ENCODE results near the gene FYB2. TPM values are rescaled to one million over a fixed set of nuclear protein-coding genes. Genes with fewer than 3 reads are reported as not detected.

The FYB2 gene
- total RNA-seq: not detected

- Mint-ChIP-seq H3K4me1 (ENCODE audit: low read depth) (no peaks in the 10 kb centered on the region), H3K27me3 (ENCODE audit: low read depth) (peaks cover 4% of the 10 kb centered on the region), H3K4me3 (no peak within 1 kb of the TSS), H3K36me3 (ENCODE audit: low read depth) (no peaks in the 10 kb centered on the region), H3K9me3 (ENCODE audit: insufficient read depth) (no peaks in the 10 kb centered on the region), H3K27ac (no peak within 1 kb of the TSS)
- no peak for ATAC-seq
- POLR2A ChIA-PET: no interaction called here
- CTCF ChIA-PET: no interaction called here
- no peak for DNase-seq
These were observed at the start of gene FYB2 for GRCh38 chr1:56819387-56819899. Gene FYB2 (minus strand): TSS chr1:56819404. CDS start chr1:56819290, 114 bp downstream.

GRCh38 chr1:56868761-56869160 lies 49.6 kb upstream of the FYB2 start:
- Mint-ChIP-seq H3K4me1 (ENCODE audit: low read depth) (no peaks in the 10 kb centered on the region), H3K36me3 (ENCODE audit: low read depth) (no peaks in the 10 kb centered on the region), H3K9me3 (ENCODE audit: insufficient read depth) (no peaks in the 10 kb centered on the region), H3K27ac (no peak overlapping the region), H3K27me3 (ENCODE audit: low read depth) (no peaks in the 10 kb centered on the region), H3K4me3 (no peak overlapping the region)
- no peak for ATAC-seq
- ChIA-PET POLR2A (no interaction called here), CTCF (no interaction called here)
- DNase-seq: no peak

- ChIA-PET POLR2A (no interaction called here), CTCF (no interaction called here)
- no peaks in the 10 kb centered on the region for H3K9me3 Mint-ChIP-seq (ENCODE audit: insufficient read depth)
- H3K27ac Mint-ChIP-seq: no peak overlapping the region
- no peak overlapping the region for H3K4me3 Mint-ChIP-seq
- no peaks in the 10 kb centered on the region for H3K27me3 Mint-ChIP-seq (ENCODE audit: low read depth)
- H3K36me3 Mint-ChIP-seq (ENCODE audit: low read depth): no peaks in the 10 kb centered on the region
- H3K4me1 Mint-ChIP-seq (ENCODE audit: low read depth): no peaks in the 10 kb centered on the region
- no peak for ATAC-seq
- DNase-seq: no peak
These were observed 48.3 kb upstream of the FYB2 start for GRCh38 chr1:56867491-56867890.

GRCh38 chr1:56866656-56867055 lies 47.5 kb upstream of the FYB2 start:
- no peaks in the 10 kb centered on the region for H3K9me3 Mint-ChIP-seq (ENCODE audit: insufficient read depth)
- DNase-seq (no peak), ATAC-seq (no peak)
- H3K4me3 Mint-ChIP-seq: no peak overlapping the region
- CTCF ChIA-PET: no interaction called here
- no peaks in the 10 kb centered on the region for H3K27me3 Mint-ChIP-seq (ENCODE audit: low read depth)
- no peaks in the 10 kb centered on the region for H3K4me1 Mint-ChIP-seq (ENCODE audit: low read depth)
- POLR2A ChIA-PET: no interaction called here
- H3K36me3 Mint-ChIP-seq (ENCODE audit: low read depth): no peaks in the 10 kb centered on the region
- H3K27ac Mint-ChIP-seq: no peak overlapping the region

- ATAC-seq: no peak
- Mint-ChIP-seq H3K27ac (no peak overlapping the region), H3K4me3 (no peak overlapping the region), H3K36me3 (ENCODE audit: low read depth) (no peaks in the 10 kb centered on the region), H3K9me3 (ENCODE audit: insufficient read depth) (no peaks in the 10 kb centered on the region), H3K27me3 (ENCODE audit: low read depth) (no peaks in the 10 kb centered on the region), H3K4me1 (ENCODE audit: low read depth) (no peaks in the 10 kb centered on the region)
- POLR2A ChIA-PET: no interaction called here
- no peak for DNase-seq
- CTCF ChIA-PET: no interaction called here
These were observed 45.2 kb upstream of the FYB2 start for GRCh38 chr1:56864430-56864829.

GRCh38 chr1:56863265-56863992 lies 44.2 kb upstream of the FYB2 start:
- no peak for DNase-seq
- ChIA-PET POLR2A (no interaction called here), CTCF (no interaction called here)
- no peak for ATAC-seq
- Mint-ChIP-seq H3K27me3 (ENCODE audit: low read depth) (no peaks in the 10 kb centered on the region), H3K4me3 (no peak overlapping the region), H3K4me1 (ENCODE audit: low read depth) (no peaks in the 10 kb centered on the region), H3K36me3 (ENCODE audit: low read depth) (no peaks in the 10 kb centered on the region), H3K27ac (no peak overlapping the region), H3K9me3 (ENCODE audit: insufficient read depth) (no peaks in the 10 kb centered on the region)

GRCh38 chr1:56859287-56859686 lies 40.1 kb upstream of the FYB2 start:
- H3K9me3 Mint-ChIP-seq (ENCODE audit: insufficient read depth): no peaks in the 10 kb centered on the region
- H3K27ac Mint-ChIP-seq: no peak overlapping the region
- ChIA-PET CTCF (no interaction called here), POLR2A (no interaction called here)
- no peak overlapping the region for H3K4me3 Mint-ChIP-seq
- ATAC-seq (no peak), DNase-seq (no peak)
- H3K4me1 Mint-ChIP-seq (ENCODE audit: low read depth): no peaks in the 10 kb centered on the region
- H3K36me3 Mint-ChIP-seq (ENCODE audit: low read depth): no peaks in the 10 kb centered on the region
- no peaks in the 10 kb centered on the region for H3K27me3 Mint-ChIP-seq (ENCODE audit: low read depth)

GRCh38 chr1:56856186-56856585 lies 37.0 kb upstream of the FYB2 start:
- CTCF ChIA-PET: no interaction called here

GRCh38 chr1:56855190-56855589 lies 36.0 kb upstream of the FYB2 start:
- Mint-ChIP-seq H3K27me3 (ENCODE audit: low read depth) (peaks cover 5% of the 10 kb centered on the region), H3K4me3 (no peak overlapping the region), H3K27ac (no peak overlapping the region), H3K4me1 (ENCODE audit: low read depth) (no peaks in the 10 kb centered on the region), H3K36me3 (ENCODE audit: low read depth) (no peaks in the 10 kb centered on the region), H3K9me3 (ENCODE audit: insufficient read depth) (no peaks in the 10 kb centered on the region)
- ATAC-seq (no peak), DNase-seq (no peak)
- POLR2A ChIA-PET: no interaction called here
- CTCF ChIA-PET: no interaction called here

More at GRCh38 chr1:56856186-56856585, 37.0 kb upstream of the FYB2 start:
- H3K27ac Mint-ChIP-seq: no peak overlapping the region
- POLR2A ChIA-PET: no interaction called here
- peaks cover 5% of the 10 kb centered on the region for H3K27me3 Mint-ChIP-seq (ENCODE audit: low read depth)
- no peaks in the 10 kb centered on the region for H3K4me1 Mint-ChIP-seq (ENCODE audit: low read depth)
- no peaks in the 10 kb centered on the region for H3K9me3 Mint-ChIP-seq (ENCODE audit: insufficient read depth)
- H3K4me3 Mint-ChIP-seq: no peak overlapping the region
- no peak for DNase-seq
- H3K36me3 Mint-ChIP-seq (ENCODE audit: low read depth): no peaks in the 10 kb centered on the region
- ATAC-seq: no peak

- no peak for DNase-seq
- no peak within 1 kb of the TSS for H3K27ac Mint-ChIP-seq
- ATAC-seq: no peak
- no peak within 1 kb of the TSS for H3K4me3 Mint-ChIP-seq
- ChIA-PET POLR2A (no interaction called here), CTCF (no interaction called here)
- H3K36me3 Mint-ChIP-seq (ENCODE audit: low read depth): no peaks in the 10 kb centered on the region
- H3K9me3 Mint-ChIP-seq (ENCODE audit: insufficient read depth): no peaks in the 10 kb centered on the region
- peaks cover 5% of the 10 kb centered on the region for H3K27me3 Mint-ChIP-seq (ENCODE audit: low read depth)
- no peaks in the 10 kb centered on the region for H3K4me1 Mint-ChIP-seq (ENCODE audit: low read depth)
These were observed 35.4 kb upstream of the FYB2 start, which contains the start of gene C8A for GRCh38 chr1:56854521-56855099. Gene C8A (plus strand): TSS chr1:56854797. CDS start chr1:56854902, 105 bp downstream.

GRCh38 chr1:56852476-56852875 lies 33.3 kb upstream of the FYB2 start:
- no peak overlapping the region for H3K4me3 Mint-ChIP-seq
- ATAC-seq (no peak), DNase-seq (no peak)
- H3K9me3 Mint-ChIP-seq (ENCODE audit: insufficient read depth): no peaks in the 10 kb centered on the region
- H3K27me3 Mint-ChIP-seq (ENCODE audit: low read depth): peaks cover 5% of the 10 kb centered on the region
- H3K4me1 Mint-ChIP-seq (ENCODE audit: low read depth): no peaks in the 10 kb centered on the region
- no peaks in the 10 kb centered on the region for H3K36me3 Mint-ChIP-seq (ENCODE audit: low read depth)
- ChIA-PET POLR2A (no interaction called here), CTCF (no interaction called here)
- H3K27ac Mint-ChIP-seq: no peak overlapping the region

- peaks cover 5% of the 10 kb centered on the region for H3K27me3 Mint-ChIP-seq (ENCODE audit: low read depth)
- H3K27ac Mint-ChIP-seq: no peak overlapping the region
- DNase-seq (no peak), ATAC-seq (no peak)
- no peaks in the 10 kb centered on the region for H3K36me3 Mint-ChIP-seq (ENCODE audit: low read depth)
- H3K4me3 Mint-ChIP-seq: no peak overlapping the region
- H3K9me3 Mint-ChIP-seq (ENCODE audit: insufficient read depth): no peaks in the 10 kb centered on the region
- H3K4me1 Mint-ChIP-seq (ENCODE audit: low read depth): no peaks in the 10 kb centered on the region
- ChIA-PET POLR2A (no interaction called here), CTCF (no interaction called here)
These were observed 31.7 kb upstream of the FYB2 start for GRCh38 chr1:56850922-56851321.

- Mint-ChIP-seq H3K36me3 (ENCODE audit: low read depth) (no peaks in the 10 kb centered on the region), H3K9me3 (ENCODE audit: insufficient read depth) (no peaks in the 10 kb centered on the region), H3K27me3 (ENCODE audit: low read depth) (peaks cover 5% of the 10 kb centered on the region), H3K4me3 (no peak overlapping the region), H3K27ac (no peak overlapping the region), H3K4me1 (ENCODE audit: low read depth) (no peaks in the 10 kb centered on the region)
- ChIA-PET CTCF (no interaction called here), POLR2A (no interaction called here)
- ATAC-seq (no peak), DNase-seq (no peak)
These were observed 31.2 kb upstream of the FYB2 start for GRCh38 chr1:56850411-56850810.

All from activated CD8-positive, alpha-beta T cell treated with anti-CD3 and anti-CD28 coated beads, Interleukin-2, amount 10 ng/mL, durations not matched to agents 7 days and 5 days (primary cell).